ENCODE results near the gene AGAP2. TPM values are rescaled to one million over a fixed set of nuclear protein-coding genes. Genes with fewer than 3 reads are reported as not detected.
A peak's percentile ranks its signal among the peaks of the same experiment; 100 is the strongest.

AGAP2 gene
- total and polyA plus RNA-seq, 9 of the 15 experiments (the other 6 are each of a cell fraction or from before 2014, with no cell fraction given) = 0.04 to 0.77 (median 0.28) TPM; not detected in 1

GRCh38 chr12:57758552-57759359 lies 20.2 kb upstream of the AGAP2 start:
- Histone ChIP-seq H3K36me3 (ENCODE audit: control insufficient read depth, insufficient read depth, low read length) (peaks cover 15% of the 10 kb centered on the region; the same call in 2 of the 3 replicates), H2AFZ (ENCODE audit: low read depth, low read length) (no peak overlapping the region), H4K20me1 (replicated peaks; ENCODE audit: control insufficient read depth, insufficient read depth, low read length) (no peaks in the 10 kb centered on the region), H3K27ac (ENCODE audit: extremely low read depth, low read depth, low read length) (no peak overlapping the region), H3K79me2 (ENCODE audit: control insufficient read depth, insufficient read depth, low read length) (peaks cover 11% of the 10 kb centered on the region; the same call in 2 of the 3 replicates), H3K4me1 (replicated peaks in 1 of 2; ENCODE audit: control insufficient read depth in 2 of 2, insufficient read depth in 2 of 2, low read length in 2 of 2) (peaks cover 17 to 28% of the 10 kb centered on the region in 2 experiments), H3K9me1 (ENCODE audit: control insufficient read depth, insufficient read depth, low read length) (no peaks in the 10 kb centered on the region), H3K9ac (ENCODE audit: insufficient read depth in 1 of 2, low read depth in 2 of 2, low read length in 2 of 2) (peak overlapping the region in 1 of 2 experiments; percentile 21; a peak in 1 of 4 replicates), H3K4me2 (ENCODE audit: insufficient read depth, low read length) (no peak overlapping the region), H3K4me3 (no peak overlapping the region), H3K9me3 (replicated peaks; ENCODE audit: control insufficient read depth, insufficient read depth, low read depth, low read length) (no peaks in the 10 kb centered on the region), H3K27me3 (ENCODE audit: control insufficient read depth in 2 of 2, insufficient read depth in 2 of 2, low read length in 2 of 2) (no peaks in the 10 kb centered on the region)
- TF ChIP-seq ZNF79 (CRISPR knock-in tag; IDR thresholded peaks at IDR 0.05; ENCODE audit: low read depth) = no peak
- no peak for TF ChIP-seq ZNF316 (IDR thresholded peaks at IDR 0.05)
- TF ChIP-seq PHF21A (IDR thresholded peaks at IDR 0.05; ENCODE audit: borderline replicate concordance, low read depth) = no peak
- TF ChIP-seq ETV1 (tag; conservative IDR thresholded peaks at IDR 0.05; ENCODE audit: low read depth) = no peak
- TF ChIP-seq RAD21 (CRISPR knock-in tag; conservative IDR thresholded peaks at IDR 0.05 in 1 of 2, IDR thresholded peaks at IDR 0.05 in 1 of 2) = no peak
- no peak for TF ChIP-seq ZNF3 (CRISPR knock-in tag; IDR thresholded peaks at IDR 0.05)
- no peak for TF ChIP-seq DACH1 (IDR thresholded peaks at IDR 0.05; ENCODE audit: partially characterized antibody)
- no peak for TF ChIP-seq TRIM28 (IDR thresholded peaks at IDR 0.05)
- no peak for TF ChIP-seq MYNN (IDR thresholded peaks at IDR 0.05)
- TF ChIP-seq MYNN (CRISPR knock-in tag; IDR thresholded peaks at IDR 0.05) = no peak
- TF ChIP-seq TAF7 (tag; IDR thresholded peaks at IDR 0.05) = no peak
- no peak for TF ChIP-seq ZNF24 (IDR thresholded peaks at IDR 0.05)
- TF ChIP-seq SREBF2 (CRISPR knock-in tag; IDR thresholded peaks at IDR 0.05) = no peak
- no peak for TF ChIP-seq SNIP1 (IDR thresholded peaks at IDR 0.05; ENCODE audit: low read depth)
- TF ChIP-seq EZH2 (IDR thresholded peaks at IDR 0.05; ENCODE audit: borderline replicate concordance, low read depth, low read length) = no peak
- no peak for TF ChIP-seq SUPT5H (IDR thresholded peaks at IDR 0.05)
- TF ChIP-seq KAT2B (IDR thresholded peaks at IDR 0.05; ENCODE audit: low read depth, low read length) = no peak
- no peak for FAIRE-seq
- in situ Hi-C loops (cut with MboI) (no loop called here), intact Hi-C loops (cut with micrococcal nuclease) (loop anchor here (2.0 kb wide), 1 partner anchor 56 kb away; no protein-coding TSS in a partner anchor)
- CTCF ChIA-PET (ENCODE audit: low intra/inter-chr PET ratio) = interaction anchor here (0.5 to 1.4 kb wide), 2 partner anchors 147 to 495 kb away, joined by 3 to 6 read pairs; no protein-coding TSS in a partner anchor
- WGBS (ENCODE audit: insufficient coverage, low coverage, missing lambda C conversion rate) = 82% methylated on average over 23 of the region's 25 CpGs
- POLR2A ChIA-PET = interaction anchor here (0.6 to 2.3 kb wide), 4 partner anchors 9 to 14 kb away, joined by 3 to 11 read pairs (median 4); partner anchors contain the start of genes EEF1AKMT3, METTL1 and TSPAN31
- no peak for DNase-seq (ENCODE audit: extremely low read depth in 1 of 4, low spot score in 3 of 4)
- ATAC-seq = no peak
- BruUV-seq (replicated peaks) = no TSS peak
